ENCODE measurements around the gene BCOR.

BCOR gene

DNA sequence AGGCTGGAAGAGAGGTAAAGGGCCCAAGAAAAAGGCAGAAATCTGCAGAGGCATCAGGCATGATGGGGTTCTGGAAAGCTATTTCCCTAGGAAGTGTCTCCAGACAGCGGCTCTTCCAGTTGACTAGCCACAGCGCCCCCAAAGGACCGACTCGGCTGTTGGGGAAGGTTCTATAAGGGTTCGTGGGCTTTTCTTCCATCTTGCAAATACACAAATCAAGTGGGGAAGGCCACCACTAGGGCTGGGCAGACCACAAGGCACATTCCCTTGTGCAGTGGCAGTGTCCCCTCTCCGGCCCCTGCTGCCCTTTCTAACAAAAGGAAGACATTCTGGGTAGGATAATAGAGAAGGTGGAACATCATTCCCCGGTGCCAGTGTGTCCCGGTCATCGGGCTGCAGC, 18.2 kb downstream of the BCOR start:
- TF ChIP-seq POLR2A (IDR thresholded peaks at IDR 0.05; ENCODE audit: low read length) (no peak), GATA1 (IDR thresholded peaks at IDR 0.05; ENCODE audit: low read depth, low read length) (no peak)
- DNase-seq, result no peak

DNA sequence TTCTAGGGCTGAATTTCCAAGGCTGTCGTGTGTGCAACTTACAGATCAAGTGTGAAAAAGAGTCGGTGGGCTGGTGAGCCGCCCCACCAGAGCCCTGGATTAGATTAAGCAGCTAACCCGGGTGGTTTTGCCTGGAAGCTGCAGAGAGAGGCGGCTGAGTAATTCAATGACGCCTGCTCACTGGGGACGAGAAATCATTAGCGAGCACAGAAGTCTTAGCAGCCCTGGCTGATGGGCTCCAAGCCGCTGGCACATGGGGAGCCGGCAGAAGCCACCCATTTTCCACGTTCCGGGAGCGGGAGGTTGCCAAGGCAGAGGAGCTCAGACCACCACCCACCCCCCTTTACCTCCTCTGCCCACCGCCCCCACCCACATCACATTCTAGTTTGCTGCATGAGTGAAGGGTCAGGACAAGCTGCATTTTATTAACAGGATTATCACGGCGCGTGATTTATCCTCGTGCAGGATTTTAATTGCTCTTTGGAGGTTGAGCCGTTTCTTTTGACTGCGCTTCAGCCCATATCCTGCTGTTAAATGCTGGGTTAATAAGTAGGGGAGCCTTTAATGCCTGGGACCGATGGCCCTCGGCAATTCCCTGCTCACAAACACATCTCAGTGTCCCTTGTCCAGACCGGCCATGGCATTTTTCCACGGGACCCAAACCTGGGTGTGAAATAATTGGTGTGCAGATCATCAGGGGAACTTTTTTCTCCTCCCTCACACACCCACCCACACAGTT, 19.1 kb downstream of the BCOR start:
- TF ChIP-seq POLR2A (IDR thresholded peaks at IDR 0.05; ENCODE audit: low read length), result no peak
- no peak for TF ChIP-seq GATA1 (IDR thresholded peaks at IDR 0.05; ENCODE audit: low read depth, low read length)
- no peak for DNase-seq

DNA sequence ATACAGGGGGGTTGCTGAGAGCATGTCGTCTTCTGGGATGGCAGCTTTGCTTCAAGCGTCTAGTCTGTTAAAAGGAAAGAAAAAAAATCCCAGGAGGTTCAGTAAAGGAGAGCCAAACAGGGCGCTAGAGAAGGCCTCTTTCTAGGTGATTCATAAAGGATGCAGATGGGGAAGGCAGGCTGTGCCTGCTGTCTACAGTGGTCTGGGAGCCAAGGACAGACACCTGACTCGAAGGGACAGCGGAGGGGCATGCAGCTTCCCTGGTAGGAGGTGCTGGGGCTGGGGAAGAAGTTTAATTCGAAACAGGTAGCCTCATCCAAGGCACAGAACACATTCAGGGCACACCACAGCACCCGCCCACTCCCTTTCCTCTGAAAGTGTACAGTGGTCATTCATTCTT, 19.9 kb downstream of the BCOR start:
- TF ChIP-seq POLR2A (IDR thresholded peaks at IDR 0.05; ENCODE audit: low read length), result no peak
- TF ChIP-seq GATA1 (IDR thresholded peaks at IDR 0.05; ENCODE audit: low read depth, low read length), result no peak
- no peak for DNase-seq

DNA sequence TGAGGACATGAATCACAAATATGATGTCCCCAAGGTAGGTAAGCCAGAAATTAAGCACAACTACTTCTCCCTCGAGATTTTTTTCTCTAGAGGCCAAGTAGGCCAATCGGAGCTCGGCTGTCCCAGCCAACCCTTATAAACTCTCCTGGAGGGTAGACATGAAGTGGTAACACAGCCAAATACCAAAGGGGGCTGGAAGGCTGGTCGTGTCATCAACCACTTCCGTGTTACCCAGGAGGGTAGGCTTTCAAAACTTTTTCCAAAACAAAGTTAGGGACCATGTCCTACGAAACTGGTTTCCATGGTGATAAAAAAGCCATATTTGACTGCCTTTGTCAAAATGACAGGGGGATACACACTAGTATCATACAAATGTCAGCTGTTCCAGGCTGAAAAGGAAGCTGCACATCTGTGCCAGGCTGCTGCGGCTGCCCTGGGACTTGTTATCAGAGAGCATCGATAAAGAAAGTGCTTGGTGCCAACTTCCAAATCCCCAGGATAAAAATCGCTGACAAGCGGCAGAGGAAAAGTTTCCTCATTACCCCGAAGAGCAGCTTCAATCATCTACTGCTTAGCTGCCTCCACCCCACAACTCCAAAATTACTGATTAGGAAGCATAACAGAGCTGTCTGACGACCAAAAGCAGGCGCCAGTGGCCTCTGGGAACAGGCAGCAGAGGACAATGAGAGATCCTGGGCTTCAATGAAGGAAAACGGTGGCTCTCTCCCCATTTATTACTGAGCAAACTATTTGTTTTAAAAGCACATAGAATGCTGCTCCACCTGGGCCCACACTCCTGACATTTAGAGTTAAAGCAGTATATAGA, 20.8 kb downstream of the BCOR start:
- DNase-seq, result no peak

DNA sequence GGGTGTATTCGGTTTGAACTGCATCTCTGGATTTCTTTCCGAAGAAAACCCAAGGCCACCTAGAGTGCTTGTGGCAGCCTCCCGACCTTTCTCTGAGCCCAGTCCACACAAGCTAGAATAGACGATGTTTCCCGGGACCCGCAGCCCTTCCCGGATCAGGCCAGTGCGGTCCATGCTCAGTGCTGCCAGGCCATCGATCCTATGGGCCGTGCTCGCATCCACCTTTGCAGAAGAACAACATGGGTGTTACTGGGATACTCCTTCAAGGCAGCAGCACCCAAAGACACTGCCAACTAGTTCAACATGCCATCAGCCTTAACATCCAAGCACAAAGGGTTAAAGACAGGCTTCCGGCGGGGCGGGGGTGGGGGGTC, 22.8 kb downstream of the BCOR start:
- no peak for DNase-seq
- TF ChIP-seq POLR2A (IDR thresholded peaks at IDR 0.05; ENCODE audit: low read length), result no peak
- TF ChIP-seq GATA1 (IDR thresholded peaks at IDR 0.05; ENCODE audit: low read depth, low read length), result no peak

More for the DNA sequence above, 20.8 kb downstream of the BCOR start:
- TF ChIP-seq POLR2A (IDR thresholded peaks at IDR 0.05; ENCODE audit: low read length), result no peak
- TF ChIP-seq GATA1 (IDR thresholded peaks at IDR 0.05; ENCODE audit: low read depth, low read length), result no peak

DNA sequence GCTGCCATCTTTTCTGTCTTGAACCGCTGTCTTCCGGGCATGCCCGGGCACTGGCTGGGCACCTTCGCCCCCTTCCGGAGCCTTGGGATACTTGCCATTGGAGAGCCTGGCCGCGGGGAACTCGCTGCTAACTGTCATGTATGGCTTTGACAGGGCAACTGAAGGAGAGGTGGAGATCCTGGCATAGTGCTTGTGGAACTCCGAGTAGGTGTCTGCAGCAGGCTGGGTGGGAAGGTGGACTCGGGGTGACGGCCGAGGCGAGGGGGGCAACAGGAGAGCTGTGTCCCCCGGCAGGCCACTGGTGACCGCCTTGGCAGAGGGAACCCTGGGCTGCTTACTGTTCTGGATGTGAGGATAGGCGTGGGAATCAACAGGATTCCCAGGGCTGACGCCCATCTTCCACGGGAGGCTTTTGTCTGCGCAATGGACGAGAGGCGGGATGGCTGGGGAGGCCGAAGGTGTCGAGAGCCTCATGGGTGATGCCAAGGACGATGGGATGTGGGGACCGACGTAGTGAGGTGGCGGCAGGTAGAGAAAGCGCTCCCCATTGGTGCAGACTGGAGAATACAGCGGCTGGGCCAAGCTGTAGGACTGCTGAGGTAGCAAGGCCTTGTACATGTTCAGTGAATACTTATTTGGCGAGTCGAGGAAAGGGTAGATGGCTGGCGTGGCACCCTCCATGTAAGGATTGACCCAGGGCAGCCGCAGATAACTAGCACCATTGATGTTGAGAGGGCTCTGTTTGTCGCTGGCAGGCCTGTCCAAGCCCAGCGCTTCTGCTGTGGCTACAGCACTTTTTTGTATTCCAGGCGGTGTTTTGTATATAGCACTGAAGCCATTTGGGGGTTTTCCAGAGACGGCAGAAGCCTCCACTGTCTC, 23.4 kb downstream of the BCOR start:
- TF ChIP-seq GATA1 (IDR thresholded peaks at IDR 0.05; ENCODE audit: low read depth, low read length), result no peak
- TF ChIP-seq POLR2A (IDR thresholded peaks at IDR 0.05; ENCODE audit: low read length), result no peak
- no peak for DNase-seq

DNA sequence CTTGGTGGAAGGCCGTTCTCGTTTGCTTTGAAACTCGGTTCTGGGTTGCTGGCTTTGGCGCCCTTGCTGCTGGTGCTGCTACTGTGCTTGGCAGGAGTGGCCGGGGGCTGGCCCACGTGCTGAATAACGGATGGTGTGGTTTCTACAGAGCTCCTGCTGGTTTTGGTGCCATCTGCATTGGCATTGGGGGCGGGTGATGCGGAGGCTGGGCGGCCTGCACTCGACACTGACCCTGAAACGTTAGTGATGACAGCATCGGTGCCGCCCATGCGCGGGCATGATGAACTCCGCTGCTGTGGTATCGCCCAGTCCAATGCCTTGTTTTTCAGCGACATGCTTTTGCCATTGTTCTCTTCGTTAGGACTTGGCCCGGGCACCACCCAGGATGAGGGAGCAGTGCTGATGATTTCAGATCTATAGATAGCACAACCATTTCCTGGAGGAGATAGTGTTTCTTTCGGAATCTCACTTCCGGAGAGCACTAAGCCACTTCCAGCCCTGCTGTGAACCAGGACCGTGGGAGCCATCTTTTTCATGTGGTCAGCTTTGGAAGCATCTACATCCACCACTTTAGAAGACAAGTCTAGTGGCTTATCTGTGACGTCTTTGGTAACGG, 24.2 kb downstream of the BCOR start:
- no peak for DNase-seq
- TF ChIP-seq GATA1 (IDR thresholded peaks at IDR 0.05; ENCODE audit: low read depth, low read length) (no peak), POLR2A (IDR thresholded peaks at IDR 0.05; ENCODE audit: low read length) (no peak)

DNA sequence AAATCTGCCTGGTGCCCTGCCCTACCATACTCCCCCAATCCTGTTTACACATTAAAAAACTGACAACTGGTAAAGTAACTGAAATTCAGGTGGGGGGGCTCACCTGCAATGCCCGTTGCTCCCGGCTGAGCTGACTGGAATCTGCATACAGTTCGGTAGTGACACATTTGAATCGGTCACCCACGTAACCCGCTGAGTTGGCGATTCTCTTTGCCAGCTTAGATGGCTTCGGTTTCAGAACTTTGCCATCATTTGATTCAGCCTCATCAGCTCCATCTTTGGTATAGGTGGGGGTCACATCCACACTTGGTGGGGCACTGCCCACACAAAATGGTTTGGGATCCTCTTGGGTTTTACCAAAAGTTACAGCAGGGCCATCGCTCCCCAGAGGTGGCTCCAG, 25.5 kb downstream of the BCOR start:
- no peak for DNase-seq
- TF ChIP-seq POLR2A (IDR thresholded peaks at IDR 0.05; ENCODE audit: low read length), result no peak
- TF ChIP-seq GATA1 (IDR thresholded peaks at IDR 0.05; ENCODE audit: low read depth, low read length), result no peak

DNA sequence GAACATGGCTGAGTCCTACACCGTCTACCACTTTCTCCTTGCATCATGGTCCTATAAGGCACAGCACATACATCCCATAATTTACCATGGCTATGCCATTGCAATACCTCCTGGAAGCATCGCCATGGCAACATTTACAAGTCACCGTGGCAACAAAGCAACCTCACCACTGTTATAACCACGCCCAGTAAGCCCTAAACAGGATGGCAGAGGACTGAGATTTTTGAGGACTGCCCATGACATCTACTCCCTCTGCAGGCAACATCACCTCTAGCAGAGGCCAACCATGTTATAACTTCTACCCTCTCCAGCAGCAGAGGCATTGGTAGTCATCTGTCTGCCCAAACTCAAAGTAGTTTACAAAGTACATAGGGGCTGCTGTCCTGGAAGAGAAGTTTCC, 29.7 kb downstream of the BCOR start:
- TF ChIP-seq GATA1 (IDR thresholded peaks at IDR 0.05; ENCODE audit: low read depth, low read length) (no peak), POLR2A (IDR thresholded peaks at IDR 0.05; ENCODE audit: low read length) (no peak)
- DNase-seq, result peak; percentile 15 to 22

DNA sequence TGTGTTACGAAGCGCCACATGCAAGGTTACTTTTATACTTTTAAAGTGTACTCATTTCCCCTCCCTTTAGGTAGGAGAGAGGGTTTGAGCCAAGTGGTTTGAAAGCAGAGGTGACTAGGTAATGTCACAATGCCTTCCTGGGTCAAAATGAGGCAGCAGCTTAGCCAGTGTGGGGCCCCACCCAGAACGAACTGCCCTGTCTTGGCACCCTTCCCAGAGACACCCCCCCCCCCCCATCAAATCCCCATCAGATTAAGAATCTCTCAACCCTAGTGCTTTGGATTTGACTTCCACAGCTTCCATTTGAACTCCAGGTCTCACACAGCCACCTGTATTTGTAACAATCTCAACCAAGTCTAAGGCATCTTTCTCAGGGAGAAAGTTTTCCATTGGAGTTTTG, 31.1 kb downstream of the BCOR start:
- peak; percentile 30 to 44 for DNase-seq

DNA sequence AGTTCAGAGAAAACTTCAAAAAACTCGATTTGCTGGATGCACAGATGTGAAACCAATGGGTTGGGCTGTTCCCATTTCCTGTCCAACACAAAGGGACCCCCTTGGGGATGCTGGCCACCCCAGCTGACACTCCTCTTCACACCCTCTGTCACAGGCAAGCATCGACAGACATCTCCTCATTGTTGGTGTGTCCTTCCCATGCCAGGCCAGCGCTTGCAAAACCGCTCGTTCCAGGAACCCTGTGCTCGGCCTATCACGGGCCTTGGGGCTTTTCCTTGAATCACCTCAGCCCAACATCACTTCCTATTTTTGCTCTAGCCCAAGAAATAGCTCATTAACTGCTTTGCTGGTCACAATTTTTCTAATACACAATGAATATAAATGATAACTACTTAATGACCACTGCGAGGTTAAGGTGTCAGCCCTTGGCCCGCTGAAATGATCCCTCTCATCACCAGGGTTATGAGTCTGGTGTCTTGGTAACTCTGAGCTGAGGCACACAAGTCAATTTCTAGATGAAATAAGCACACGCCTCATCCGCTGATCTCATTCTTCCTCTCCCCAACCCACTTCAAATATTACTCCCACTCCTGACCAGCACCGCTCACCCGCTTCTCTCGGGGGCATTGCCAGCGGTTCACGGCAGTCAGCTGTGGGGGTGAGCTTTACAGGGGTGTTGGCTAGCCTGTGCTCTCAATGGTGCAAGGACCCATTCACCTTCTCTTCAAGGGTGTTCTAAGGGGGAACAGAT, 32.3 kb downstream of the BCOR start:
- no peak for DNase-seq

More for the DNA sequence above, 31.1 kb downstream of the BCOR start:
- TF ChIP-seq GATA1 (IDR thresholded peaks at IDR 0.05; ENCODE audit: low read depth, low read length), result no peak
- TF ChIP-seq POLR2A (IDR thresholded peaks at IDR 0.05; ENCODE audit: low read length), result no peak

DNA sequence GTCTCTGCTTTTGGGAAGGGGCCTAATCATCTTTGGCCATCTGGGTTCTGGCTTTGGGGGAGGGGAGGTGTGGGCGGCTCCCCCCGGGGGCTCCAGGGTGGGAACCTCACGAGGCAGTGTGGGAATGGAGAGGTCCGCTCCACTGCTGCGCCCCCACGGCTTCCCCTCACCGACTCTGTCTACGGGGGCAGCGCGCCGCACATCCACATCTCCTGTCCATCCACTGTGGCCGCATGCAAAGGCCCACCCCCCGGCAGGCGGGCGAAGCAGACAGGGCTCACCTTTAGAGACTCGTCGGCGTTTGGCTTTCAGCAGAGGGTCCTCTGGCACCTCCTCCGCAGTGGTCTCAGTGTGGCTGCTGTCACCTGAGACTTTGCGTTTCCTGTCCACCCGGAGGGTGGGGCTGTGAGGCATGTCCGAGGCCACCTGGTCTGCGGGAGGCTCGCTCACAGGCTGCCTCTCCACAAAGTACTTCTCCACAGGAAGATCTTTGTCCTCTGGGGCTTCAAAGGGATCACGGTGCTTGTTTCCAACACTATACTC, 33.6 kb downstream of the BCOR start:
- no peak for DNase-seq
- TF ChIP-seq POLR2A (IDR thresholded peaks at IDR 0.05; ENCODE audit: low read length) (no peak), GATA1 (IDR thresholded peaks at IDR 0.05; ENCODE audit: low read depth, low read length) (no peak)

More for the DNA sequence above, 32.3 kb downstream of the BCOR start:
- TF ChIP-seq POLR2A (IDR thresholded peaks at IDR 0.05; ENCODE audit: low read length), result no peak
- TF ChIP-seq GATA1 (IDR thresholded peaks at IDR 0.05; ENCODE audit: low read depth, low read length), result no peak

All from erythroblast (primary cell).